Measurements from ENCODE around the gene AUP1. TPM values are rescaled to one million over a fixed set of nuclear protein-coding genes. Genes with fewer than 3 reads are reported as not detected.

Gene AUP1
- total and polyA plus RNA-seq, 2 experiments from 2014 or later = 121 to 195 TPM

DNA sequence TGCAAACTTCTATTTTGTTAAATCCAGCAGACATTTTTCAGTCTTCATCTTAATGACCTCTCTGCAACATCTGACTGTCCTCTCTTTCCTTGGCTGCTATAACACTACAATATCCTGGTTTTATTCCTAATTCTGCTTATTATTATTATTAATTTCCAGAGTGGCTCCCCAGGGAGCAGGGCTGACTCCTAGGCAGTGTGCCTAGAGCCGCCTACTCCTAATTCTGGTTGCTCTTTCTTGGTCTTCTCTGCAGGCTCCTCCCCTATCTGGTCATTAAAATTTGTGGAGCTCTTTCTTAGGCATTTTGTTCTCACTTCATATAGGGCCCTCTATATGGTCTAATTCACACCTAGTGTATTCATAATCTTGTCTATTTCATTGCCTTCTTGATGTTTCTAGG, 13.5 kb upstream of the AUP1 start:
- no peak overlapping the region for H3K4me3 ChIP-seq
- no peak overlapping the region for H2AFZ ChIP-seq
- H3K4me1 ChIP-seq (ENCODE audit: insufficient read depth) = no peaks in the 10 kb centered on the region
- no peaks in the 10 kb centered on the region for H4K20me1 ChIP-seq (ENCODE audit: insufficient read depth, poor library complexity, severe bottlenecking)
- 96% methylated on average over 1 of the region's 1 CpG for WGBS (ENCODE audit: low lambda C conversion rate, missing lambda C conversion rate)
- no peaks in the 10 kb centered on the region for H3K9me2 ChIP-seq (replicated peaks; ENCODE audit: insufficient read depth)
- H3K27ac ChIP-seq = no peak overlapping the region
- no peak for TF ChIP-seq EZH2 (IDR thresholded peaks at IDR 0.05; ENCODE audit: borderline replicate concordance)
- TF ChIP-seq EZH2phosphoT487 (IDR thresholded peaks at IDR 0.05; ENCODE audit: low read depth, severe bottlenecking, unreplicated experiment) = no peak
- TF ChIP-seq, protein P1, sequence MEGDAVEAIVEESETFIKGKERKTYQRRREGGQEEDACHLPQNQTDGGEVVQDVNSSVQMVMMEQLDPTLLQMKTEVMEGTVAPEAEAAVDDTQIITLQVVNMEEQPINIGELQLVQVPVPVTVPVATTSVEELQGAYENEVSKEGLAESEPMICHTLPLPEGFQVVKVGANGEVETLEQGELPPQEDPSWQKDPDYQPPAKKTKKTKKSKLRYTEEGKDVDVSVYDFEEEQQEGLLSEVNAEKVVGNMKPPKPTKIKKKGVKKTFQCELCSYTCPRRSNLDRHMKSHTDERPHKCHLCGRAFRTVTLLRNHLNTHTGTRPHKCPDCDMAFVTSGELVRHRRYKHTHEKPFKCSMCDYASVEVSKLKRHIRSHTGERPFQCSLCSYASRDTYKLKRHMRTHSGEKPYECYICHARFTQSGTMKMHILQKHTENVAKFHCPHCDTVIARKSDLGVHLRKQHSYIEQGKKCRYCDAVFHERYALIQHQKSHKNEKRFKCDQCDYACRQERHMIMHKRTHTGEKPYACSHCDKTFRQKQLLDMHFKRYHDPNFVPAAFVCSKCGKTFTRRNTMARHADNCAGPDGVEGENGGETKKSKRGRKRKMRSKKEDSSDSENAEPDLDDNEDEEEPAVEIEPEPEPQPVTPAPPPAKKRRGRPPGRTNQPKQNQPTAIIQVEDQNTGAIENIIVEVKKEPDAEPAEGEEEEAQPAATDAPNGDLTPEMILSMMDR (IDR thresholded peaks at IDR 0.05; ENCODE audit: poor library complexity) = no peak
- DNase-seq (ENCODE audit: low spot score) = no peak
- no peaks in the 10 kb centered on the region for H3K9me3 ChIP-seq (ENCODE audit: low read depth)
- no peaks in the 10 kb centered on the region for H3K79me2 ChIP-seq
- H3K27me3 ChIP-seq = no peaks in the 10 kb centered on the region
- H3K36me3 ChIP-seq (replicated peaks; ENCODE audit: insufficient read depth, low read depth) = no peaks in the 10 kb centered on the region
- no peak overlapping the region for H3K4me2 ChIP-seq

GRCh38 chr2:74540291-74540690, 10.8 kb upstream of the AUP1 start:
- H3K4me1 ChIP-seq (ENCODE audit: insufficient read depth) = no peaks in the 10 kb centered on the region
- H3K4me2 ChIP-seq = no peak overlapping the region
- no peaks in the 10 kb centered on the region for H4K20me1 ChIP-seq (ENCODE audit: insufficient read depth, poor library complexity, severe bottlenecking)
- H3K36me3 ChIP-seq (replicated peaks; ENCODE audit: insufficient read depth, low read depth) = no peaks in the 10 kb centered on the region
- WGBS (ENCODE audit: low lambda C conversion rate, missing lambda C conversion rate) = 94% methylated on average over 5 of the region's 5 CpGs
- DNase-seq (ENCODE audit: low spot score) = no peak
- TF ChIP-seq EZH2 (IDR thresholded peaks at IDR 0.05; ENCODE audit: borderline replicate concordance) = no peak
- TF ChIP-seq, protein P1 (IDR thresholded peaks at IDR 0.05; ENCODE audit: poor library complexity) = no peak
- TF ChIP-seq EZH2phosphoT487 (IDR thresholded peaks at IDR 0.05; ENCODE audit: low read depth, severe bottlenecking, unreplicated experiment) = no peak
- H3K79me2 ChIP-seq = no peaks in the 10 kb centered on the region
- H3K27ac ChIP-seq = no peak overlapping the region
- no peaks in the 10 kb centered on the region for H3K27me3 ChIP-seq
- no peaks in the 10 kb centered on the region for H3K9me2 ChIP-seq (replicated peaks; ENCODE audit: insufficient read depth)
- H2AFZ ChIP-seq = no peak overlapping the region
- no peaks in the 10 kb centered on the region for H3K9me3 ChIP-seq (ENCODE audit: low read depth)
- no peak overlapping the region for H3K4me3 ChIP-seq

DNA sequence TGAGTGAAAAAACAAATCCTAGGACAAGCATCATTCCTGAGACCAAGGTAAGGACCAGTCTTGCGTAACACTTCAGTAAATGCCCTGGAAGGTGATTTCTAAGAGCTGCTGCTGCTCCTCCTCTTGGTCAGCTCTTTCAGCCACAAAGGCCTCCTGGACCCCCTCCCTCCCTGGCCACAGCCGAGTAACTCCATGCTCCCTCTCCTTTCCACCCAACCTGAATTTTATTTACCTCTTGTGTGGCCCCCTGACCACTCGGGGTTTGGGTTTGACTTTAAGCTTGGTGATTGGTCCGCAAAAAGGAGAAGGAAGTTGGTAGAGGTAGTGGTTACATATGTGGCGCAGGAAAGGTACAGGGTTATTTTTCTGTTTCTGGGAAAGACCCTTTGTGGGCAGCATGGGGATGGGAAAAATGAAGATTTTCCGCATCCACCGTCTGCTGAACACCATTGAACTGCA, 9.4 kb upstream of the AUP1 start:
- H3K9me3 ChIP-seq (ENCODE audit: low read depth) = no peaks in the 10 kb centered on the region
- H3K4me1 ChIP-seq (ENCODE audit: insufficient read depth) = no peaks in the 10 kb centered on the region
- H3K9me2 ChIP-seq (replicated peaks; ENCODE audit: insufficient read depth) = no peaks in the 10 kb centered on the region
- 80% methylated on average over 7 of the region's 7 CpGs for WGBS (ENCODE audit: low lambda C conversion rate, missing lambda C conversion rate)
- no peaks in the 10 kb centered on the region for H3K36me3 ChIP-seq (replicated peaks; ENCODE audit: insufficient read depth, low read depth)
- no peak overlapping the region for H3K4me3 ChIP-seq
- no peaks in the 10 kb centered on the region for H3K27me3 ChIP-seq
- H3K27ac ChIP-seq = no peak overlapping the region
- no peak overlapping the region for H3K4me2 ChIP-seq
- H4K20me1 ChIP-seq (ENCODE audit: insufficient read depth, poor library complexity, severe bottlenecking) = no peaks in the 10 kb centered on the region
- H3K79me2 ChIP-seq = no peaks in the 10 kb centered on the region
- TF ChIP-seq, protein P1 (IDR thresholded peaks at IDR 0.05; ENCODE audit: poor library complexity) = no peak
- no peak for TF ChIP-seq EZH2 (IDR thresholded peaks at IDR 0.05; ENCODE audit: borderline replicate concordance)
- no peak for TF ChIP-seq EZH2phosphoT487 (IDR thresholded peaks at IDR 0.05; ENCODE audit: low read depth, severe bottlenecking, unreplicated experiment)
- DNase-seq (ENCODE audit: low spot score) = no peak
- H2AFZ ChIP-seq = no peak overlapping the region

- no peaks in the 10 kb centered on the region for H3K27me3 ChIP-seq
- TF ChIP-seq EZH2 (IDR thresholded peaks at IDR 0.05; ENCODE audit: borderline replicate concordance) (no peak), EZH2phosphoT487 (IDR thresholded peaks at IDR 0.05; ENCODE audit: low read depth, severe bottlenecking, unreplicated experiment) (no peak)
These were observed 7.6 kb upstream of the AUP1 start for GRCh38 chr2:74537140-74537539.

More at GRCh38 chr2:74537140-74537539, 7.6 kb upstream of the AUP1 start:
- Histone ChIP-seq H3K79me2 (no peaks in the 10 kb centered on the region), H3K9me3 (ENCODE audit: low read depth) (no peaks in the 10 kb centered on the region), H4K20me1 (ENCODE audit: insufficient read depth, poor library complexity, severe bottlenecking) (no peaks in the 10 kb centered on the region), H3K4me1 (ENCODE audit: insufficient read depth) (no peaks in the 10 kb centered on the region), H2AFZ (no peak overlapping the region), H3K27ac (no peak overlapping the region), H3K9me2 (replicated peaks; ENCODE audit: insufficient read depth) (no peaks in the 10 kb centered on the region), H3K36me3 (replicated peaks; ENCODE audit: insufficient read depth, low read depth) (no peaks in the 10 kb centered on the region), H3K4me2 (no peak overlapping the region), H3K4me3 (no peak overlapping the region)
- DNase-seq (ENCODE audit: low spot score) = no peak
- WGBS (ENCODE audit: low lambda C conversion rate, missing lambda C conversion rate) = 89% methylated on average over 4 of the region's 4 CpGs

All from hepatocyte (in vitro differentiated cells).